NOMO-1 (cell line): ENCODE data around the gene KCND2.
"Not testable (repeated sequence)": the region's sequence is repeated elsewhere in the genome, so short reads cannot be mapped to it uniquely, and the experiment has no call there.

Experiments
- DNase-seq, 2 experiments: peaks; one replicate each; lab custom pipeline; 2025; ENCODE audit not compliant: unreplicated experiment in 2 of 2; lab: John Stamatoyannopoulos, UW

The KCND2 gene

DNA sequence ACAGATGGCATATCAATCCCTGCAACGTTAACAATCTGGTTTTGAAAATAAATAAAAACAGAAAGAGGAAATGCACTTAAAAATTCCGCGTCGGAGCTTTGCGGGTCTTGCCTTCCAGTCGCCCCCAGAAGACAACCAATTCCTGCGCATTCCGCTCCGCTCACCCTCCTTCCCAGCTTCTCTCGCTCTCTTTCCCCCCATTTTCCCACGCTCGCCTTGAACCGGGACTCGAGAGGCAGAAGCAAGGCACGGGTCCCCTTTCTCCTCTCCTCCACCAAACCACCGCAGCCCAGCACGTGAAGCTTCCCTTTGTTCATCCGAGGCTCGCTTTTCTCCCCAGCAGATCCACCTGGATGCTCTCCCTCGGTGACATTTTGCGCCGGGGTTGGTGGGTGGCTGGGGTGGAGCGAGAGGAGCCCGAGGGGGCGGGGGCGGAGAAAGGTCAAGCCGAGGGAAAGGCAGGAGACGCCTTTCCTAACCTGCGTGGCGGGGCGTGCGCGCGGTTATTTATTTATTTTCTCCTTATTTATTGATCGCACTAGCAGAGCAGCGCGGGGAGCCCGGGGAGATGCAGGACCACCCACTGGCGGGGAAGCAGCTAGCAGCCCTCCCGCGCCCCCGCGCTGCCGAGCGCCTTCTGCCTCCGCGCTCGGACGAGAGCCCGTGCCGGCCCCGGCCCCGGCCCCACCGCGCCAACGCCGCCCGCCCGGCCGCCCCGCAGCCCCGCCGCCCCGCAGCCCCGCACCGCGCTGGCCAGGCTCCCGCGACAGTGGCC, at the start of gene KCND2:
TSS of gene KCND2 (plus strand) at position 475 of the 775 bp plus-strand sequence.
- DNase-seq, result peak in 1 of 2 experiments; percentile 1

DNA sequence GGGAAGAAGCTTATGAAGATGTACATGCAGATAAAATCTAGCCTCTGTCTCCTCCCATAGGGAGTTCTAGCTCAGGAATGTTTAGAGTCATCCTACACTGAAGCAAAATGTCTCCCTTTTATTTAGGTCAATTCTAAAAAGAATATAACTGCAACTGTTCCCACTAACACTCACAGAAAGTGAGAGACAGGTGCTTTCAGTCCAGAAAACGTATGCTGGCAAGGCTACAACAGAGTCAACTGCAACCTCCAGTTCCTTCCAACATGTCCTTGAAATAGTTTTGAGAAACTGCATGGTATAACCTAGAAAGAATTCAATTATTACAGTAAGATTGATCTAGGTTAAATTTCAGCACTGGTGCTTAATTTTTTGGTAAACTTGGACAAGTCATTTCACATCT, 46.8 kb upstream of the KCND2 start:
- no peak for DNase-seq

DNA sequence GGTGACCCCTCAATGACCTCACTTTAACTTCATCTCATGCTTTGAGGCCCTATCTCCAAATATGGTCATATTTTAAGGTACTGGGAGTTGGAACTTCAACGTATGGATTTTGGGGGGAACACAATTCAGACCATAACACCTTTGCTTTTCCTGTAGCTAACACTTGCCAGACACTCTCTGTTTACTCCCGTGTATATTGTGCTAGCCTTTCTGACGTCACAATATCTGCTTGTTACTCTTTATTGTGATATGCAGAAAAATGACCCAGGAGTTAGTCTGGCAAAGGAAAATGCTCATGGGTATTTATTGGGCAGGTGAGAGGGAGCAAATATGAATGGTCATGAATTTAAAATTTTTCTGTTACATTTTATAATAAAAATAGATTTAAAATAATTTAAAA, 45.7 kb upstream of the KCND2 start:
- DNase-seq, result no peak

DNA sequence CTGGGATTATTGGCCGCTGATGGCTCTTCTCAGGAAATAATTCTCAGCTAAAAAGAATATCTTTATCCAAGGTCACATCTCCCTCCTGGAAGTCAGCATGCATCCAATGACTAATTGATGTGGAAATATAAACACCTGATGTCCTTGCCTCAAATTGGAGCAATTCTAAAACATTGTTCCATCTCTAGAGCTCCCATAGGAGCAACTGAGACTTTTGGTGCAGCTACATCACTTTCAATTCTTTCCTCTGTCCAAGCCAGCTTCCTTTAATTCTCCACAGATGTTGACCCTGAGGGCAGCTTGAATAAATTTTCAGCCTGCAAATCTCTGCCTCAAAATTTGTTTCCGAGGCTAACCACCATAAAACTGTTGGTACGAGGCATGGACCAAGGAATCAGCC, 43.9 kb upstream of the KCND2 start:
- no peak for DNase-seq

DNA sequence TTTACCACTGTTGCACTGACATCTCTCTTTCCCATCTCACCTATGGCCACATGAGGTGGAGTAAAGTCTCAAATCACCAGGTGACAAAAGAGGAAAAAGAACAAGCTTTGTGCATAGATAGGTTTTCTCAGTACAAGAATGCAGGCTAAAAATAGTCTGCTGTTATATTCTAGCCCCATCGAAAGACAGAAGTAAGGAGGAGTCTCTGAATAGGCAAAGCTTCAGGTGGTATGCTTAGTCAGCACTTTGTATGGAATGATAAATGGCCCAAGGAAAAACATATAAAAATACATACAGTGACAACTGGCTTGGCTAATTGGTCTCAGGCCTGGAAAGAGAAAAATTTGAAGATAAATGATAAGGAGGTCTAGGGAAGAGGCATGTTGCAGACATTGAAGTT, 39.6 kb upstream of the KCND2 start:
- no peak for DNase-seq

DNA sequence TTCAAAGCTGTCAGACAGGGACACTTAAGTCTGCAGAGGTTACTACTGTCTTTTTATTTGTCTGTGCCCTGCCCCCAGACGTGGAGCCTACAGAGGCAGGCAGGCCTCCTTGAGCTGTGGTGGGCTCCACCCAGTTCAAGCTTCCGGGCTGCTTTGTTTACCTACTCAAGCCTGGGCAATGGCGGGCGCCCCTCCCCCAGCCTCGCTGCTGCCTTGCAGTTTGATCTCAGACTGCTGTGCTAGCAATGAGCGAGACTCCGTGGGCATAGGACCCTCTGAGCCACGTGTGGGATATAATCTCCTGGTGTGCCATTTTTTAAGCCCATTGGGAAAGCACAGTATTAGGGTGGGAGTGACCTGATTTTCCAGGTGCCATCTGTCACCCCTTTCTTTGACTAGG, 32.6 kb upstream of the KCND2 start:
- not testable (repeated sequence) for DNase-seq

DNA sequence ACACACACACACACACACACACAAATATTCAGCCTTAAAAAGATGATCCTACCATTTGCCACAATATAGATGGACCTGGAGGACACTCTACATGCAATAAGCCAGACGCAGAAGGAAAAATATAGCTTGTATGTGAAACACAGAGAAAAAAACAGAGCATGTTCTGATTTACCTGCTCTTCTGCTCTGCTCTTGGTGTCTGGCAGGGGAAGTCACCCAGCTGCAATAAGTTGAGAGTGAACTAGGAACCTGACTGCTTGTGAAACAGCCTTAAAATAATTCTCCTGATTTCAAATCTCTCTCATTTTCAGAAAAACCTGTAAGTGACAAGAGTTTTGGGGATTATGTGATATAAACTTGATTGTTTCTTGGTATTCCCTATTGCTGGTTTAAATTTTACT, 31.0 kb upstream of the KCND2 start:
- DNase-seq, result no peak

DNA sequence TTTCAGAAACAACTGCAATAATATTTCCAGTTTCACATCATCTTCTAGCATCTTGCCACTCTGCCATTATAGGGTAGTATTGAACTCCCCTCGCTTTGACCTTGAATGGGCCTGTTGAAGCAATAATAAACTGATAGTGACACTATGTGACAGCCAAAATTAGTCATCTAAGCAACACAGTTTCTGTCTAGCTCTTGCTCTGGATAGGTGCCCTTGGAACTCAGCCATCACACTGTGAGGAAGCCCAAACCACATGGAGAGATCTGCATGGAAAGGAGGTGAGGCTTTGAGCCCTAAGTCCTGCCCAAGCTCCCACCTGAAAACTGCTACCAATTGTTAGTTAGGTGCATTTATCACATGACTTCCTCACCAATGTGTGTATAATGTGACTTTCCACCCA, 18.1 kb upstream of the KCND2 start:
- DNase-seq, result no peak

DNA sequence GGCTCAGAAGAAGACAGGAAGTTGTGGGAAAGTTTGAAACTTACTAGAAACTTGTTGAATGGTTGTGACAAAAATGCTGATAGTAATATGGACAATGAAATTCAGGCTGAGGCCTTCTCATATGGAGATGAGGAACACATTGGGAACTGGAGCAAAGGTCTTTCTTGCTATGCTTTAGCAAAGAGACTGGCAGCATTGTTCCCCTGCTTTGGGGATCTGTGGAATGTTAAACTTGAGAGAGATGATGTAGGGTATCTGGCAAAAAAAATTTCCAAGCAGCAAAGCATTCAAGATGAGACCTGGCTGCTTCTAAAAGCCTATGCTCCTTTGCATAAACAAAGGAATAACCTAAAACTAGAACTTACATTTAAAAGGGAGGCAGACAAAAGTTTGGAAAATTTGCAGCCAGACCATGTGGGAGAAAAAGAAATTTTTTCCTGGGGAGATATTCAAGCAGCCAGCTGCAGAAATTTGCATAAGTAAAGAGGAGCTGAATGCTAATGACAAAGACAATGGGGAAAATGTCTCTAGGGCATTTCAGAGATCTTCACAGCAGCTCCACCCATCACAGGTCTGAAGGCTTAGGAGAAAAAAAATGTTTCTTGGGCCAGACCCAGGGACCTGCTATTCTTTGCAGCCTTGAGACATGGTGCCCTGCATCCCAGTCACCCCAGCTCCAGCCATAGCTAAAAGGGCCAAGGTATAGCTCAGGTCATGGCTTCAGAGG, 16.5 kb upstream of the KCND2 start:
- no peak for DNase-seq

DNA sequence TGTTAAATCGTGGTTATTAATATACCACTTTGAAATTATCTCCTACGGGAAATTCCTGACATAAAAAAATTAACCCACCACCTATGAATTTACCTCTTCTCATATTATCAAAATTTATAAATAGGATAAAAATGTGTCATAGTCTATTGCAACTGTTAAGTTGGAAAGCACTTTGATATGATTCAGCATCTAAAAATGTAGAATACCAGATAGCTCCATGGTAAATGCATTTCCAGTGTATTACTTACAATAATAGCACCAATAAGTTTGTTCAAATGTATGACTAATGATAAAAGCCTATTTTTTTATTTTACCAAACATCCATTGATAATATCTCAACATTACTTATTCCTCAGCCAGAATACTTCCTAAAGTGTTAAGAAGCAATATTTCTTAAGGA, 13.6 kb upstream of the KCND2 start:
- DNase-seq, result no peak

DNA sequence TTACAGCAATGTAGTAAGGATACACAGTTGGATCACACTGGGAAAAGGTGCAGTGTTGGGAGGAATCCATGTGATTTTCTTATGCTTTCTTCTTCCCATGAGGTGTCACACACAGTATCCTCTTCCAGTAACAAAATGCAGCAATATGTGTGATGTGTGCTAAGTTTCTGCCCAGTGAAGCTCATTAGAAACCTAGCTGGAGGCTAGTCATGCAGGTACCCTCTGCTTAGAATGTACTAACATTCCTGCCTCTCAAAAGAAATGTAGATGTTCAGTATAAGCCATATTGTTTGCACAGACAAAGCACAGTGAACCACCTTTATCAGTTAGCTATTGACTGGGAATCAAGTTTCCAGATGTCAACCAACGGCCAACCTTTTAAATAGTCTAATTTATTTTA, 12.9 kb upstream of the KCND2 start:
- DNase-seq, result no peak

DNA sequence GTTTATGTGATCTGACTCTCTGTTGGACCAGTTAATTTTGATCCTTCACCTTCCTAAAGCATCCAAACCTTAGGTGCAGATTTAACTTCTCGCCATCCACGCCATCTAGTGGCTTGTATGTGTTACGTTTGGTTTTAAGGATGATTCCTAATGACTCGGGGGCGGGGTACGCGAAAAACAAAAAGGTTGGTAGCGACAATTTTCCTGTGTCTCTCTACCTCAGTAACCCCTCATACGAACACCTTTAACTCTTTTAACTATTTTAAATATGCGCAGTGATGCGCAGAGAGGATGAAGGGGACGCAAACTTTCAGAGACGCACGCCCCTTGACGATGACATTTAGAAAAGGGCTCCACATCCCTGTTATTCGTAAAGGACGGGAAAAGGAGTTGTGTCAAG, 714 bp upstream of the KCND2 start:
- peak in 1 of 2 experiments; percentile 26 for DNase-seq

DNA sequence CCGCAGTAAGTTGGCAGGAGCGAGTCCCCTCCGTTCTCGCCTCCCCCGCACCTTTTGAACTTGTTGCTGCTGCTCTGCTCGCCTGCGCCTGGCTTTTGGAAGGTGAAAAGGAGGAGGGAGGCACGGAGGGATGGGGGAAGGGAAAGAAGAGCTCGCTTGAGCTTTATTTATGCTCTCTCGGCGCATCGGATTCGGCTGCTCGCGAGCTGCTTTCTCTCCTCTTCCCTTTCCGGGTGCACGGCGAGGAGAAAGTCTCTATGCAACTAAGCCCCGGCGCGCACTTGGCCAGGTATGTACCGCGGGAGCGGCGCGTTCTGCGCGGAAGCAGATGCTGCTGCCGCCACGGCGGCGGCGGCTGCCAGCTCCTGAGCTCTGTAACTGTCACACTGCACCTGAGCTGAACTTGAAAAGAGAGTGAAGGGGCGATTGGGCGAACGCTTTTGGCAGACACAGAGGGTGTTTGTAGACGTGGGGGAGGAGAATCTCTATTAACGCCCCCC, 551 bp downstream of the KCND2 start:
- no peak for DNase-seq

DNA sequence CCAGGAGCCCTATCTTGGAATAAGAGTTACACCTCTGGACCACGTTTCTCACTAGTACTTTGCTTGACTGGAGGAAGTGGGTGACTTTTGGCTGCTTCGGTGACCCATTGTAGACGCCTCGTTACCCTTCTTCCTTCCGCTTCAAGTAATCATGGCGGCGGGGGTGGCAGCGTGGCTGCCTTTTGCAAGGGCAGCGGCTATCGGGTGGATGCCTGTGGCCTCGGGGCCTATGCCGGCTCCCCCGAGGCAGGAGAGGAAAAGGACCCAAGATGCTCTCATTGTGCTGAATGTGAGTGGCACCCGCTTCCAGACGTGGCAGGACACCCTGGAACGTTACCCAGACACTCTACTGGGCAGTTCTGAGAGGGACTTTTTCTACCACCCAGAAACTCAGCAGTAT, 1.5 kb downstream of the KCND2 start:
- no peak for DNase-seq

DNA sequence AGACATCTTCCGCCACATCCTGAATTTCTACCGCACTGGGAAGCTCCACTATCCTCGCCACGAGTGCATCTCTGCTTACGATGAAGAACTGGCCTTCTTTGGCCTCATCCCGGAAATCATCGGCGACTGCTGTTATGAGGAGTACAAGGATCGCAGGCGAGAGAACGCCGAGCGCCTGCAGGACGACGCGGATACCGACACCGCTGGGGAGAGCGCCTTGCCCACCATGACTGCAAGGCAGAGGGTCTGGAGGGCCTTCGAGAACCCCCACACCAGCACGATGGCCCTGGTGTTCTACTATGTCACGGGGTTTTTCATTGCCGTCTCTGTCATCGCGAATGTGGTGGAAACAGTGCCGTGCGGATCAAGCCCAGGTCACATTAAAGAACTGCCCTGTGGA, 1.9 kb downstream of the KCND2 start:
- no peak for DNase-seq

DNA sequence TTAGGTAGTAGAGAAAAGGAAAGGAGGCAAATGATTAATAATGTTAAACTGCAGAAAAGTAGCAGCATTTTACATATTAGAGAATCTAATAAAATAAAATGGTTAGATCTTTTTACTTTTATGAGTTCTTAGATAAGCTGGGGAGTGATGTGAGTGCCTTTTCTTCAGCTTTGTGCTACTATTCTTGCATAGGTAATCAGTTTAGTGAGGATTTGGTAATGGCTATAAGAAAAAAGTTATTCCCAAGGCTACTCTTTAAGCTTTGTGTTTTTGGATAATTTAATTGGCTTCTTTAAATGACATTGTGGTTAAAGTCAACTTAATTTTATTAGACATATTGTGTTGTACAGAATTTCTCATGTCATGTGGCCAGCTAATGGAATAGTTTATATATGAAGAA, 3.7 kb downstream of the KCND2 start:
- no peak for DNase-seq

DNA sequence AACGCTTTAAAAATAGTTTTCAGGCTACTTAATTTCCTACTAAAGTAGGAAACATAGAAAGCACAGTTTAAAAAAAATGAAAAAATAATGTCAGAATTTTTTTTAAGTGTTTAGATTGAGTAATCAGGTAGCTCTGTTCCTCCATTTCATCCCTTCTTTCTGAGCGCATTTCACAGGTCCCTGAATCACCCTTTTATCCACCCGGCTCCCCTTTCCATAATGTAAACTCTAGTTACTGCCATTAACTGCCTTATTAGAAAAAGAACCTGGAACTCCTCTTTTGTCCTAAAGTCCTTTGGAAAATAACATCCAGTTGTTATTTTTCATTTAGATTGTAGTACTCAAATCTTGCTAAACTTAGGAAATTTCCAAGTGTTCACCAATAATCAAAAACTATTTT, 5.8 kb downstream of the KCND2 start:
- no peak for DNase-seq

DNA sequence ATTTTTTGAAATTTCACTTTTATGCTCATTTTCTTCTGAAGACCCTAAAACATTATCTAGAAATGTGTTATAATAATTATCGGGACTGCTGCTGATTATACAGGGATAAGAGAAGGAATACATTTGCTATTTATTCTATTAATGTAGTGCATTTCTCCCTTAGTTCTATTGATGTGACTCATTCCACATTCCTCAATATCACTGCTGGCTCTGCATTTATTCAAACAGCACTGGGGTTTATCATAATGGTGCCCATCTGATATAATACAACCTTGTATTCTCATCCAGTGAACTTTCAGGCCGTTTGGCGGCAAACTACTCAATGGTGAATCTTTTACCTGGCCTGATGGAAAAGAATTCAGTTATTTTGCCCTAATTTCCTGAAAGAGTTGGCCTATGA, 7.8 kb downstream of the KCND2 start:
- DNase-seq, result no peak

DNA sequence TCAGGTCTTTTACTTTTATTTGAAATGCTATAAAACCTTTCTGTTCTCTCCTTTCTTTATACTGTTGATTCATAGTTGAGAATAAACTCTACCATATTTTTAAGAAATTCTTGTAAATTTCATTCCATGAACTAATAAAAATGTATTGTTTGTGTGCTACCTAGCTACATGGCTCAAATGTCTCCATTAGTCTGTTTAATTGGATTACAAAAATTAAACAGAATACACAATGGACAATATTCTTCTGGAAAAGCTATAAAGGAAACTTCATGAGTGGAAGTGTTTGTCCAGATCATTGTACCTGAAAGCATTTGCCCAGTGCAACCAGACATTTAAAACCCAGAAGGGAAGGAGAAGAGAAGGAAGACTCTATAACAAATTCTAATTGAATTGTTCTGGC, 20.1 kb downstream of the KCND2 start:
- DNase-seq, result no peak

DNA sequence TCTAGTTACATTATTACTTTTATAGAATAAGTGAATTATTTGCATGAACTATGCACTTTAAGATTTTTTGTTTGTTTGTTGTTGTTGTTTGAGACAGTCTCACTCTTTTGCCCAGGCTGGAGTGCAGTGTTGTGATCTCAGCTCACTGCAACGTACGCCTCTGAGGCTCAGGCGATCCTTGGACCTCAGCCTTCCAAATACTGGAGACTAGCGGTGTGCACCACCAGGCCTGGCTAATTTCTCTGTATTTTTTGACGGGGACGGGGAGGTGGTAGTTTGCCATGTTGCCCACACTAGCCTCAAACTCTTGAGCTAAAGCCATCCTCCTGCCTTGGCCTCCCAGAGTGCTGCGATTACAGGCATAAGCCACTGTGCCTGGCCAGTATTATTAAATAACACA, 29.2 kb downstream of the KCND2 start:
- no peak for DNase-seq

DNA sequence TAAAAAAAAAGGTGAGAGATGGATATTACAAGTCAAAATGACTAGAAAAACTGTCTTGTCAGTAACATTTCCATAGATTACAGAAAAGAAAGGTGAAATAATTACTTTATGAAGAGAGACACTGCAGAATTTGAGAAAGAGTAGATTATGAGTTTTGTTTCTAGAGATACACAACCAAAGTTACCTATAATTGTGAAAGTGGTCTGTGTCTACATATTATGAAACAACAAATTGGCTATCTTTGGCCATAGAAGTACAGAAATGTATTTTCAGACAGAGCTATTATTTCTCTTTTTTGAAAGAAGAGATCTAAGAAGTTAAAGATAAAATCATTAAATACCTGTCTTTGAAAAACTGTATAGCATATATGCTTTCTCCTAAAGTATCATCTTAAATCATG, 30.1 kb downstream of the KCND2 start:
- DNase-seq, result no peak

DNA sequence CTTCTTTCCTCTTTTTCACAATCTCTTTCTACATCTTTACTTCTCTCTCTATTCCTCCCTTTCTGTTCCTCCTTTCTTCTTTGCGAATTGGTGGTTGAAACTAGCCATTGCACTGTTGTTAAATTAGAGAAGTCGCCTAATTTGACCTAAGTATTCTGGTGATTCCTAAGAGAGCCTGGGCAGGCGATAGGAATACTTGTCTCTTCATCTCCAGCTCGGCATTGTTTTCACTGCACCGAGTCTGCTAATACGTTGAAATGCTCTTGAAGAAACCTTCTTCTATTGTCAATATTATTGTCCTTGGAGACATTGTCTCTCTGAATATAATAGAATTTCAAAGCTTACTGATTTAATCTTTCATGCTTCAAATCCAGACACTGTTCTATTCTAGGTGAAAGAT, 31.7 kb downstream of the KCND2 start:
- DNase-seq, result no peak
